Endothelial cell of umbilical vein (primary cell): ENCODE results near the gene CHCHD3. TPM values are rescaled to one million over a fixed set of nuclear protein-coding genes. Genes with fewer than 3 reads are reported as not detected.
"Not testable (repeated sequence)": the region's sequence is repeated elsewhere in the genome, so short reads cannot be mapped to it uniquely, and the experiment has no call there.

Experiments used
- BruUV-seq: library from RNA; stranded (reverse); fragments of 400-500 nt; replicated peaks from 2 replicates; lab custom pipeline; 2021; lab: Mats Ljungman, UMichigan
- CTCF ChIA-PET: fragments of 300-600, 350-600 bp; sonication (Branson Sonifier 250); formaldehyde crosslinking; loops from one replicate; lab custom pipeline; 2021; ENCODE audit warnings: antibody characterized with exemption, inconsistent platforms; lab: Charles Lee
- POLR2A ChIA-PET: fragments of 300-600, 350-600 bp; sonication (Branson Sonifier 250); formaldehyde crosslinking; loops from one replicate; lab custom pipeline; 2021; ENCODE audit warnings: antibody characterized with exemption, inconsistent platforms; lab: Charles Lee
- DNase-seq: peaks from one replicate; pipeline ENCODE4 v3.0.0-alpha.2; 2011; ENCODE audit warnings: low read depth, low spot score
- FAIRE-seq: peaks from 2 replicates; lab custom pipeline; 2011; peaks lifted over from hg19 to GRCh38; lab: Jason Lieb, UNC
- H2AFZ ChIP-seq: 2 replicates; pipeline ENCODE4 v1.6.0; 2012; ENCODE audit warnings: low read depth, low read length, control low read depth, inconsistent platforms
- H3K27ac ChIP-seq: 2 replicates; pipeline ENCODE4 v1.5.1; 2011; ENCODE audit warnings: low read depth, mild to moderate bottlenecking, control low read depth, low read length, moderate library complexity; ENCODE audit not compliant: insufficient read depth
- H3K27me3 ChIP-seq, 2 experiments: 2 replicates each; pipeline versions ENCODE4 v1.6.0 to v1.6.1; 2011; ENCODE audit warnings: low read length in 2 of 2, mixed read lengths in 1 of 2; ENCODE audit not compliant: control insufficient read depth in 2 of 2, insufficient read depth in 2 of 2
- H3K36me3 ChIP-seq, 2 experiments: 2 replicates in 1 of 2; 3 replicates in 1 of 2; pipeline ENCODE4 v1.5.1; 2011; ENCODE audit warnings: low read length in 2 of 2, mild to moderate bottlenecking in 1 of 2, moderate library complexity in 1 of 2; ENCODE audit not compliant: control insufficient read depth in 2 of 2, insufficient read depth in 2 of 2; ENCODE audit errors: extremely low read depth in 1 of 2
- H3K4me1 ChIP-seq: 3 replicates; pipeline ENCODE4 v1.5.1; 2011; ENCODE audit warnings: mild to moderate bottlenecking, low read length; ENCODE audit not compliant: control insufficient read depth, insufficient read depth; ENCODE audit errors: extremely low read depth
- H3K4me2 ChIP-seq: 2 replicates; pipeline ENCODE4 v1.6.1; 2011; ENCODE audit warnings: low read length, control low read depth, mixed read lengths; ENCODE audit not compliant: insufficient read depth
- H3K4me3 ChIP-seq, 3 experiments: fragments of 200-600 bp in 1 of 3; sonication (generic), shearing (Covaris generic) in 1 of 3; replicated peaks in 1 of 3; 2 replicates each; pipeline ENCODE4 v1.5.1; 2011 to 2016; ENCODE audit warnings: control low read depth in 3 of 3, low read length in 3 of 3, mild to moderate bottlenecking in 2 of 3, inconsistent platforms in 1 of 3, low read depth in 1 of 3, moderate library complexity in 1 of 3; ENCODE audit not compliant: insufficient read depth in 1 of 3
- H3K79me2 ChIP-seq: 2 replicates; pipeline ENCODE4 v1.6.0; 2012; ENCODE audit warnings: low read length, inconsistent platforms; ENCODE audit not compliant: control insufficient read depth, insufficient read depth
- H3K9ac ChIP-seq: replicated peaks from 2 replicates; pipeline ENCODE3; 2011; ENCODE audit warnings: low read length, control low read depth; ENCODE audit not compliant: insufficient read depth; ENCODE audit errors: extremely low read depth
- H3K9me1 ChIP-seq: replicated peaks from 3 replicates; pipeline ENCODE4 v1.6.0; 2011; ENCODE audit warnings: mild to moderate bottlenecking, low read length; ENCODE audit not compliant: control insufficient read depth, insufficient read depth; ENCODE audit errors: extremely low read depth
- H3K9me3 ChIP-seq: replicated peaks from 2 replicates; pipeline ENCODE4 v1.5.1; 2012; ENCODE audit warnings: low read length, inconsistent platforms; ENCODE audit not compliant: control insufficient read depth, insufficient read depth
- H4K20me1 ChIP-seq: replicated peaks from 2 replicates; pipeline ENCODE3; 2011; ENCODE audit warnings: mild to moderate bottlenecking, low read length; ENCODE audit not compliant: control insufficient read depth, insufficient read depth; ENCODE audit errors: extremely low read depth
- EZH2 ChIP-seq: IDR thresholded peaks from 2 replicates; pipeline ENCODE4 v1.6.1; 2012; ENCODE audit warnings: borderline replicate concordance, low read depth, mild to moderate bottlenecking, moderate library complexity, low read length, inconsistent platforms; ENCODE audit not compliant: severe bottlenecking
- FOS ChIP-seq: IDR thresholded peaks from 2 replicates; pipeline ENCODE4 v1.6.1; 2011; ENCODE audit warnings: mild to moderate bottlenecking, low read length, moderate library complexity, borderline replicate concordance; ENCODE audit not compliant: insufficient read depth
- GATA2 ChIP-seq: IDR thresholded peaks from 2 replicates; pipeline ENCODE4 v1.7.0; 2011; ENCODE audit warnings: low read depth, mild to moderate bottlenecking, moderate library complexity, mixed read lengths, low read length; ENCODE audit not compliant: insufficient read length, insufficient read depth
- JUN ChIP-seq: IDR thresholded peaks from 2 replicates; pipeline ENCODE4 v1.6.1; 2011; ENCODE audit warnings: borderline replicate concordance, low read depth; ENCODE audit not compliant: insufficient read length, insufficient read depth
- MYC ChIP-seq: IDR thresholded peaks from one replicate; pipeline ENCODE4 v1.6.1; 2011; ENCODE audit warnings: mild to moderate bottlenecking, low read depth, low read length
- POLR2A ChIP-seq: IDR thresholded peaks from 2 replicates; pipeline ENCODE4 v1.6.1; 2012; ENCODE audit warnings: low read depth, mild to moderate bottlenecking, control low read depth, low read length
- POLR2AphosphoS5 ChIP-seq: IDR thresholded peaks from 2 replicates; pipeline ENCODE4 v1.6.1; 2012; ENCODE audit warnings: low read depth, mild to moderate bottlenecking, control low read depth, low read length, moderate library complexity; ENCODE audit not compliant: insufficient read depth
- dilution Hi-C: fragments of 300-500 bp; cut with MboI; formaldehyde crosslinking; loops from one replicate; pipeline ENCODE4 v1.15.0; 2019; ENCODE audit warnings: low sequenced_read_pairs; ENCODE audit not compliant: extremely low pct_ligation_motif_present
- intact Hi-C: fragments of 100-400 bp; cut with micrococcal nuclease; formaldehyde crosslinking; loops from one replicate; pipeline ENCODE4 v1.10.0; 2022
- polyA plus RNA-seq, 4 experiments: library from polyadenylated mRNA; depleted of rRNA in 3 of 4; stranded (reverse) in 3 of 4; unstranded in 1 of 4; fragments of >200 nt; gene quantifications; 2 replicates each; pipeline versions ENCODE4 v1.2.1 to v1.2.3, GENCODE V29; 2011 to 2012; ENCODE audit warnings: missing spikeins in 1 of 4
- total RNA-seq: library from RNA; stranded (reverse); gene quantifications from 2 replicates; pipeline ENCODE4 v1.2.3, GENCODE V29; 2021
- TF ChIP-seq, protein P1 (sequence below), 2 donors: IDR thresholded peaks; 1 replicate in 1 of 2; 2 replicates in 1 of 2; pipeline ENCODE4 v1.5.1; 2011; ENCODE audit warnings: low read length in 2 of 2, mild to moderate bottlenecking in 2 of 2, moderate library complexity in 2 of 2, control low read depth in 1 of 2, inconsistent platforms in 1 of 2, low read depth in 1 of 2; ENCODE audit not compliant: insufficient read depth in 1 of 2; ENCODE audit errors: extremely low read depth in 1 of 2
- TF ChIP-seq, protein P2 (sequence below): IDR thresholded peaks from 2 replicates; pipeline ENCODE4 v1.6.1; 2011; ENCODE audit not compliant: insufficient read depth, insufficient read length

CHCHD3 gene
- total and polyA plus RNA-seq, 2 donors (not counting 3 experiments of a cell fraction or from before 2014, with no cell fraction given) = 22.0 to 63.7 TPM

- CTCF ChIA-PET = interaction anchor here (0.7 to 1.5 kb wide), 4 partner anchors 15 to 1235 kb away, joined by 3 to 4 read pairs (median 3); no protein-coding TSS in a partner anchor
- POLR2A ChIA-PET = no interaction called here
- no TSS peak for BruUV-seq
- H4K20me1 ChIP-seq = no peaks in the 10 kb centered on the region
- DNase-seq (no peak), FAIRE-seq (no peak)
- no peak overlapping the region for H3K27ac ChIP-seq
- H3K79me2 ChIP-seq = no peaks in the 10 kb centered on the region
- dilution Hi-C loops = no loop called here
- no peak overlapping the region for H3K4me2 ChIP-seq
- intact Hi-C loops = no loop called here
- H3K9me3 ChIP-seq = no peaks in the 10 kb centered on the region
- TF ChIP-seq JUN = no peak
- TF ChIP-seq, protein P1, sequence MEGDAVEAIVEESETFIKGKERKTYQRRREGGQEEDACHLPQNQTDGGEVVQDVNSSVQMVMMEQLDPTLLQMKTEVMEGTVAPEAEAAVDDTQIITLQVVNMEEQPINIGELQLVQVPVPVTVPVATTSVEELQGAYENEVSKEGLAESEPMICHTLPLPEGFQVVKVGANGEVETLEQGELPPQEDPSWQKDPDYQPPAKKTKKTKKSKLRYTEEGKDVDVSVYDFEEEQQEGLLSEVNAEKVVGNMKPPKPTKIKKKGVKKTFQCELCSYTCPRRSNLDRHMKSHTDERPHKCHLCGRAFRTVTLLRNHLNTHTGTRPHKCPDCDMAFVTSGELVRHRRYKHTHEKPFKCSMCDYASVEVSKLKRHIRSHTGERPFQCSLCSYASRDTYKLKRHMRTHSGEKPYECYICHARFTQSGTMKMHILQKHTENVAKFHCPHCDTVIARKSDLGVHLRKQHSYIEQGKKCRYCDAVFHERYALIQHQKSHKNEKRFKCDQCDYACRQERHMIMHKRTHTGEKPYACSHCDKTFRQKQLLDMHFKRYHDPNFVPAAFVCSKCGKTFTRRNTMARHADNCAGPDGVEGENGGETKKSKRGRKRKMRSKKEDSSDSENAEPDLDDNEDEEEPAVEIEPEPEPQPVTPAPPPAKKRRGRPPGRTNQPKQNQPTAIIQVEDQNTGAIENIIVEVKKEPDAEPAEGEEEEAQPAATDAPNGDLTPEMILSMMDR (IDR thresholded peaks at IDR 0.05; ENCODE audit: extremely low read depth in 1 of 2, insufficient read depth in 1 of 2, low read depth in 1 of 2, low read length in 2 of 2) = no peak
- TF ChIP-seq GATA2 = no peak
- TF ChIP-seq, protein P2, sequence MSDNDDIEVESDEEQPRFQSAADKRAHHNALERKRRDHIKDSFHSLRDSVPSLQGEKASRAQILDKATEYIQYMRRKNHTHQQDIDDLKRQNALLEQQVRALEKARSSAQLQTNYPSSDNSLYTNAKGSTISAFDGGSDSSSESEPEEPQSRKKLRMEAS = no peak
- no peak for TF ChIP-seq MYC
- TF ChIP-seq POLR2AphosphoS5 = no peak
- no peak for TF ChIP-seq FOS
- TF ChIP-seq EZH2 = no peak
- no peak for TF ChIP-seq POLR2A
- no peak overlapping the region for H3K4me3 ChIP-seq
- no peaks in the 10 kb centered on the region for H3K27me3 ChIP-seq
- H3K36me3 ChIP-seq = no peaks in the 10 kb centered on the region
- H3K9me1 ChIP-seq = no peaks in the 10 kb centered on the region
- H2AFZ ChIP-seq = no peak overlapping the region
- no peaks in the 10 kb centered on the region for H3K4me1 ChIP-seq
- H3K9ac ChIP-seq = no peak overlapping the region
These were observed 175.6 kb downstream of the CHCHD3 start for GRCh38 chr7:132906193-132906835.

DNA sequence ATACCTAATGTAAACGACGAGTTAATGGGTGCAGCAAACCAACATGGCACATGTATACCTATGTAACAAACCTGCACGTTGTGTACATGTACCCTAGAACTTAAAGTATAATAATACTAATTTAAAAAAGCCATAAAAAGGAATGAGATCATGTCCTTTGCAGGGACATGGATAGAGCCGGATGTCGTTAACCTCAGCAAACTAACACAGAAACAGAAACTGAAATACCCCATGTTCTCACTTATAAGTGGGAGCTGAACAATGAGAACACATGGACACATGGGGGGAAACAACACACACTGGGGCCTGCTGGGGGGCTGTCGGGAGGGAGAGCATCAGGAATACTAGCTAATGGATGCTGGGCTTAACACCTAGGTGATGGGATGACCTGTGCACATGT, 176.8 kb downstream of the CHCHD3 start:
- H3K9me3 ChIP-seq, H3K9me1 ChIP-seq, H3K4me2 ChIP-seq, BruUV-seq, POLR2A ChIA-PET, H3K4me3 ChIP-seq, H3K27ac ChIP-seq, H3K36me3 ChIP-seq, dilution Hi-C loops, H2AFZ ChIP-seq, H3K4me1 ChIP-seq, DNase-seq, H4K20me1 ChIP-seq, H3K9ac ChIP-seq, H3K27me3 ChIP-seq, intact Hi-C loops, FAIRE-seq, H3K79me2 ChIP-seq: not testable (repeated sequence)
- CTCF ChIA-PET = interaction anchor here (1.2 kb wide), 1 partner anchor 33 kb away, joined by 3 read pairs; no protein-coding TSS in a partner anchor
